HG02763 (cell line): ENCODE data around the gene TEX30.
"Not testable (repeated sequence)": the region's sequence is repeated elsewhere in the genome, so short reads cannot be mapped to it uniquely, and the experiment has no call there.

Experiments
- ATAC-seq: cut with Tn5 transposase; IDR thresholded peaks from one replicate; pipeline ENCODE4 v1.9.1; 2021; ENCODE audit warnings: mild to moderate bottlenecking, moderate library complexity; ENCODE audit not compliant: unreplicated experiment

TEX30 gene

GRCh38 chr13:102780656-102781055, 7.1 kb upstream of the TEX30 start:
- not testable (repeated sequence) for ATAC-seq

- no peak for ATAC-seq
Measured at GRCh38 chr13:102779436-102780159, 6.0 kb upstream of the TEX30 start.

GRCh38 chr13:102777736-102778135, 4.2 kb upstream of the TEX30 start:
- no peak for ATAC-seq

- ATAC-seq: no peak
Measured at GRCh38 chr13:102776271-102776670, 2.7 kb upstream of the TEX30 start.

- ATAC-seq: no peak
Measured at GRCh38 chr13:102774591-102775520, 1.3 kb upstream of the TEX30 start.

- no peak for ATAC-seq
Measured at GRCh38 chr13:102774214-102774568, 605 bp upstream of the TEX30 start.

- ATAC-seq: no peak
Measured at GRCh38 chr13:102772042-102772425, 1.6 kb downstream of the TEX30 start.

- ATAC-seq: no peak
Measured at GRCh38 chr13:102771298-102772041, 2.1 kb downstream of the TEX30 start.

- ATAC-seq: no peak
Measured at GRCh38 chr13:102770435-102770834, 3.2 kb downstream of the TEX30 start.

- no peak for ATAC-seq
Measured at GRCh38 chr13:102769679-102770078, 3.9 kb downstream of the TEX30 start.

GRCh38 chr13:102768909-102769308, 4.7 kb downstream of the TEX30 start:
- ATAC-seq: no peak

GRCh38 chr13:102763741-102764140, 9.8 kb downstream of the TEX30 start:
- no peak for ATAC-seq

- no peak for ATAC-seq
Measured at GRCh38 chr13:102761071-102761470, 12.5 kb downstream of the TEX30 start.

- ATAC-seq: no peak
Measured at GRCh38 chr13:102758842-102759241, 14.7 kb downstream of the TEX30 start.

- no peak for ATAC-seq
Measured at GRCh38 chr13:102757006-102757405, 16.6 kb downstream of the TEX30 start.

- no peak for ATAC-seq
Measured at GRCh38 chr13:102751886-102752285, 21.7 kb downstream of the TEX30 start.

GRCh38 chr13:102742506-102742905, 31.1 kb downstream of the TEX30 start:
- ATAC-seq: no peak

GRCh38 chr13:102742101-102742500, 31.5 kb downstream of the TEX30 start:
- no peak for ATAC-seq

GRCh38 chr13:102729560-102730270, 43.9 kb downstream of the TEX30 start:
- no peak for ATAC-seq

GRCh38 chr13:102726430-102726829, 47.2 kb downstream of the TEX30 start:
- no peak for ATAC-seq

- ATAC-seq: no peak
Measured at GRCh38 chr13:102724923-102725322, 48.7 kb downstream of the TEX30 start.
